Tibial artery (tissue), 4 donors: ENCODE data around the gene THOP1.

Source experiments
- DNase-seq, 2 donors: peaks; one replicate each; pipeline ENCODE4 v3.0.0-alpha.2; 2019
- H3K27ac ChIP-seq, 2 donors: fragments of 200-600 bp; sonication (generic) in 1 of 2; 1 replicate in 1 of 2; 2 replicates in 1 of 2; pipeline ENCODE4 v1.5.1; 2018 to 2019; ENCODE audit warnings: mild to moderate bottlenecking in 1 of 2
- H3K27me3 ChIP-seq, 2 donors: fragments of 200-600 bp; sonication (generic) in 1 of 2; one replicate each; pipeline versions ENCODE4 v1.5.1 to v1.6.0; 2016 to 2019
- H3K36me3 ChIP-seq, 3 donors: fragments of 200-600 bp; sonication (generic) in 2 of 3; one replicate each; pipeline ENCODE4 v1.5.1; 2016 to 2019; ENCODE audit warnings: mild to moderate bottlenecking in 2 of 3
- H3K4me1 ChIP-seq, 4 donors: fragments of 200-600 bp; sonication (generic) in 2 of 4; 1 replicate in 3 of 4; 2 replicates in 1 of 4; pipeline ENCODE4 v1.5.1; 2016 to 2019
- H3K4me3 ChIP-seq, 2 donors: fragments of 200-600 bp; sonication (generic) in 1 of 2; 1 replicate in 1 of 2; 2 replicates in 1 of 2; pipeline ENCODE4 v1.5.1; 2018 to 2019; ENCODE audit warnings: mild to moderate bottlenecking in 2 of 2
- H3K9me3 ChIP-seq, 3 donors: fragments of 200-600 bp; sonication (generic) in 1 of 3; one replicate each; pipeline ENCODE4 v1.5.1; 2016 to 2019
- CTCF ChIP-seq, 2 experiments: fragments of 200-600 bp in 1 of 2; fragments of 450-650 bp in 1 of 2; IDR thresholded peaks; one replicate each; pipeline ENCODE4 v1.5.1; 2017 to 2019; ENCODE audit warnings: antibody characterized with exemption in 2 of 2, mild to moderate bottlenecking in 1 of 2, moderate library complexity in 1 of 2
- intact Hi-C: fragments of 100-400 bp; cut with DNase I; formaldehyde crosslinking; loops from one replicate; pipeline ENCODE4 v1.15.0; 2023; ENCODE audit warnings: low total_unique reads

Gene THOP1

GRCh38 chr19:2812414-2813234 lies 27.3 kb downstream of the THOP1 start:
- H3K4me3 ChIP-seq: no peak overlapping the region
- no peak for TF ChIP-seq CTCF (IDR thresholded peaks at IDR 0.05)
- no peaks in the 10 kb centered on the region for H3K27me3 ChIP-seq
- H3K9me3 ChIP-seq: no peaks in the 10 kb centered on the region
- DNase-seq: no peak
- H3K4me1 ChIP-seq: no peaks in the 10 kb centered on the region
- intact Hi-C loops: no loop called here
- H3K36me3 ChIP-seq: peaks cover 0 to 71% (median 49%) of the 10 kb centered on the region in 3 donors
- no peak overlapping the region for H3K27ac ChIP-seq

GRCh38 chr19:2813235-2814160 lies 28.2 kb downstream of the THOP1 start:
- TF ChIP-seq CTCF (IDR thresholded peaks at IDR 0.05): no peak
- Histone ChIP-seq H3K27me3 (no peaks in the 10 kb centered on the region), H3K27ac (no peak overlapping the region), H3K4me1 (no peaks in the 10 kb centered on the region), H3K4me3 (no peak overlapping the region), H3K36me3 (peaks cover 0 to 62% (median 40%) of the 10 kb centered on the region in 3 donors), H3K9me3 (no peaks in the 10 kb centered on the region)
- intact Hi-C loops: no loop called here
- DNase-seq: no peak

GRCh38 chr19:2814426-2814825 lies 29.1 kb downstream of the THOP1 start:
- intact Hi-C loops: no loop called here
- Histone ChIP-seq H3K36me3 (peaks cover 0 to 53% (median 31%) of the 10 kb centered on the region in 3 donors), H3K4me3 (no peak overlapping the region), H3K4me1 (no peaks in the 10 kb centered on the region), H3K27ac (no peak overlapping the region), H3K9me3 (no peaks in the 10 kb centered on the region), H3K27me3 (no peaks in the 10 kb centered on the region)
- no peak for DNase-seq
- no peak for TF ChIP-seq CTCF (IDR thresholded peaks at IDR 0.05)

GRCh38 chr19:2815191-2815614 lies 29.9 kb downstream of the THOP1 start:
- H3K27me3 ChIP-seq: no peaks in the 10 kb centered on the region
- no peaks in the 10 kb centered on the region for H3K9me3 ChIP-seq
- intact Hi-C loops: no loop called here
- peaks cover 0 to 45% (median 23%) of the 10 kb centered on the region in 3 donors for H3K36me3 ChIP-seq
- no peak overlapping the region for H3K4me3 ChIP-seq
- no peak for TF ChIP-seq CTCF (IDR thresholded peaks at IDR 0.05)
- peaks cover 0 to 2% (median under 1%) of the 10 kb centered on the region in 4 donors for H3K4me1 ChIP-seq
- no peak for DNase-seq
- no peak overlapping the region for H3K27ac ChIP-seq

GRCh38 chr19:2815923-2816322 lies 30.6 kb downstream of the THOP1 start:
- peaks cover 0 to 38% (median 17%) of the 10 kb centered on the region in 3 donors for H3K36me3 ChIP-seq
- DNase-seq: no peak
- H3K27me3 ChIP-seq: no peaks in the 10 kb centered on the region
- H3K9me3 ChIP-seq: no peaks in the 10 kb centered on the region
- no peak overlapping the region for H3K4me3 ChIP-seq
- H3K27ac ChIP-seq: no peak overlapping the region
- peaks cover 0 to 10% (median 5%) of the 10 kb centered on the region in 4 donors for H3K4me1 ChIP-seq
- intact Hi-C loops: no loop called here
- no peak for TF ChIP-seq CTCF (IDR thresholded peaks at IDR 0.05)
